DOHH2 (cell line): ENCODE data around the gene ADAM30.

Source experiments
- H3F3A ChIP-seq: fragments of 200-600 bp; sonication (generic), shearing (Covaris generic); 2 replicates; pipeline ENCODE4 v1.6.0; 2016; ENCODE audit warnings: antibody characterized with exemption, mild to moderate bottlenecking; ENCODE audit not compliant: control insufficient read depth, insufficient read depth
- H3K27ac ChIP-seq: fragments of 200-600 bp; sonication (generic); 2 replicates; pipeline ENCODE4 v1.5.1; 2014; ENCODE audit warnings: low read depth, mild to moderate bottlenecking, low read length, moderate library complexity
- H3K27me3 ChIP-seq: fragments of 200-600 bp; sonication (generic); 2 replicates; pipeline ENCODE4 v1.6.1; 2014; ENCODE audit warnings: mild to moderate bottlenecking, low read length, mixed read lengths; ENCODE audit not compliant: control insufficient read depth
- H3K36me3 ChIP-seq: fragments of 200-600 bp; sonication (generic); 2 replicates; pipeline ENCODE4 v1.6.1; 2014; ENCODE audit warnings: mild to moderate bottlenecking, low read length, moderate library complexity, mixed read lengths; ENCODE audit not compliant: control insufficient read depth
- H3K4me1 ChIP-seq: fragments of 200-600 bp; sonication (generic); 2 replicates; pipeline ENCODE4 v1.6.1; 2014; ENCODE audit warnings: mild to moderate bottlenecking, low read length, mixed read lengths; ENCODE audit not compliant: control insufficient read depth
- H3K4me2 ChIP-seq: fragments of 200-600 bp; sonication (generic); 2 replicates; pipeline ENCODE4 v1.6.0; 2014; ENCODE audit warnings: mild to moderate bottlenecking, low read length, moderate library complexity
- H3K4me3 ChIP-seq: fragments of 200-600 bp; sonication (generic); 2 replicates; pipeline ENCODE4 v1.5.1; 2014; ENCODE audit warnings: mild to moderate bottlenecking, low read length, mixed read lengths
- H3K79me2 ChIP-seq: fragments of 200-600 bp; sonication (generic); 2 replicates; pipeline ENCODE4 v1.6.1; 2014; ENCODE audit warnings: mild to moderate bottlenecking, low read length, mixed read lengths; ENCODE audit not compliant: control insufficient read depth
- H3K9me2 ChIP-seq: fragments of 200-600 bp; sonication (generic); replicated peaks from 2 replicates; pipeline ENCODE4 v1.6.1; 2014; ENCODE audit warnings: mild to moderate bottlenecking, low read length, mixed read lengths; ENCODE audit not compliant: control insufficient read depth
- H3K9me3 ChIP-seq: fragments of 200-600 bp; sonication (generic); 2 replicates; pipeline ENCODE4 v1.6.1; 2014; ENCODE audit warnings: antibody characterized with exemption, low read length, mixed read lengths; ENCODE audit not compliant: control insufficient read depth, insufficient read depth
- H4K20me1 ChIP-seq: fragments of 200-600 bp; sonication (generic); 2 replicates; pipeline ENCODE4 v1.6.0; 2014; ENCODE audit warnings: low read depth, mild to moderate bottlenecking, antibody characterized with exemption, low read length, moderate library complexity; ENCODE audit not compliant: control insufficient read depth, insufficient read depth
- CTCF ChIP-seq: fragments of 200-600 bp; sonication (generic); IDR thresholded peaks from one replicate; pipeline ENCODE4 v1.5.1; 2014; ENCODE audit warnings: antibody characterized with exemption, mild to moderate bottlenecking, low read depth, low read length; ENCODE audit not compliant: poor library complexity, severe bottlenecking
- EZH2phosphoT487 ChIP-seq: fragments of 200-600 bp; sonication (generic); IDR thresholded peaks from 2 replicates; pipeline ENCODE4 v1.6.1; 2017; ENCODE audit warnings: borderline replicate concordance, mild to moderate bottlenecking, antibody characterized with exemption, low read length, moderate library complexity, mixed read lengths

ADAM30 gene

DNA sequence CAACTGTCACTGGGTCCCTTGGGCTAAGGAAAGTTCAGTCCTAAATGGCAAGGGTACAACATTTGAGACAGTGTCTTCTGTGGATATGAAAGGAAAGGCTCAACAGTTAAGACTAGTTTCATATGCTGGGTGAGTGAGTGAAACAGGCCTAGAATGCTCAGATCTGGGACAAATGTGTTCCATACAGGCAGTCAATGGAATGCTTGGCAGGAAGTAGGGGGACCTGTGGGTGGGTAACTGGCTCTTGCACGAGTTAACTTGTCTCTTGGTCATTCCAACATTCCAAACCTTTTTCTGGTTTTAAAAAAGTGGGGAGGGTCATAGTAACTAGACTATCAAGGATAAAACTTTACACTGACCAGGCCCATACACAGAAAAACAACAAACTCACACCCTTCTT, 17.8 kb upstream of the ADAM30 start:
- Histone ChIP-seq H3K79me2 (no peaks in the 10 kb centered on the region), H3K27me3 (no peaks in the 10 kb centered on the region), H3K4me2 (no peak overlapping the region), H4K20me1 (no peaks in the 10 kb centered on the region), H3K4me3 (no peak overlapping the region), H3K36me3 (no peaks in the 10 kb centered on the region), H3K9me2 (no peaks in the 10 kb centered on the region), H3K9me3 (no peaks in the 10 kb centered on the region), H3F3A (no peaks in the 10 kb centered on the region), H3K27ac (no peak overlapping the region), H3K4me1 (no peaks in the 10 kb centered on the region)
- TF ChIP-seq EZH2phosphoT487 (no peak), CTCF (no peak)

DNA sequence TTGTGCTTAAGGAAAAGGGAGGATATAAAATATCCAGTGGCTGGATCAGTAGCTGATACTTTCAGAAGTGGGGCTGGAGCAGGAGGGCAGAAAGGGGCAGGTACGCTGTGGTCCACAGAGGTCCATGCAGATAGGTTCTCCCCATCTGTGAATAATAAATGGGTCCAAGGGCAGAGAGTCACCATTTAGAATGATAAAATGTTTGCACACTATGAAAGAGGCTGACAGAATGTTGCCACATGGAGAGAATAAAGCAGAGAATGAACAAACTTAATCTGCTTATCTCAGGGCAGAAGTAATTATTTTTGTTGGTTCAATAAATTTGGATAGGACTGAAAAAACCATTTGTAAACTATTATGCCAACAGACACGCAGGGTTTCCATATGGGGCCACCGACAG, 16.6 kb upstream of the ADAM30 start:
- Histone ChIP-seq H3K9me2 (no peaks in the 10 kb centered on the region), H3K4me2 (no peak overlapping the region), H3K79me2 (no peaks in the 10 kb centered on the region), H3K4me1 (no peaks in the 10 kb centered on the region), H4K20me1 (no peaks in the 10 kb centered on the region), H3K4me3 (no peak overlapping the region), H3K27me3 (no peaks in the 10 kb centered on the region), H3K9me3 (no peaks in the 10 kb centered on the region), H3K27ac (no peak overlapping the region), H3K36me3 (no peaks in the 10 kb centered on the region), H3F3A (no peaks in the 10 kb centered on the region)
- TF ChIP-seq EZH2phosphoT487 (no peak), CTCF (no peak)

GRCh38 chr1:119911775-119912174, 15.5 kb upstream of the ADAM30 start:
- Histone ChIP-seq H3K79me2 (no peaks in the 10 kb centered on the region), H3K4me3 (no peak overlapping the region), H3K9me2 (no peaks in the 10 kb centered on the region), H3K36me3 (no peaks in the 10 kb centered on the region), H3F3A (no peaks in the 10 kb centered on the region), H3K4me2 (no peak overlapping the region), H3K27me3 (no peaks in the 10 kb centered on the region), H3K9me3 (no peaks in the 10 kb centered on the region), H3K4me1 (no peaks in the 10 kb centered on the region), H4K20me1 (no peaks in the 10 kb centered on the region), H3K27ac (no peak overlapping the region)
- no peak for TF ChIP-seq EZH2phosphoT487
- TF ChIP-seq CTCF, result no peak

- Histone ChIP-seq H3K4me2 (no peak overlapping the region), H4K20me1 (no peaks in the 10 kb centered on the region), H3K79me2 (no peaks in the 10 kb centered on the region), H3K9me2 (no peaks in the 10 kb centered on the region), H3K36me3 (no peaks in the 10 kb centered on the region), H3K9me3 (no peaks in the 10 kb centered on the region), H3K27ac (no peak overlapping the region), H3K27me3 (no peaks in the 10 kb centered on the region), H3F3A (no peaks in the 10 kb centered on the region), H3K4me3 (no peak overlapping the region), H3K4me1 (no peaks in the 10 kb centered on the region)
- TF ChIP-seq CTCF (no peak), EZH2phosphoT487 (no peak)
Measured at GRCh38 chr1:119910618-119911017, 14.3 kb upstream of the ADAM30 start.
